WI38 (cell line): ENCODE results near the gene VIM.

ENCODE experiments used
- H3K4me3 ChIP-seq: 2 replicates; pipeline ENCODE4 v1.5.1; 2011; ENCODE audit warnings: low read depth, mild to moderate bottlenecking, control low read depth, low read length
- TF ChIP-seq, protein P1 (sequence below): IDR thresholded peaks from 2 replicates; pipeline ENCODE4 v1.5.1; 2012; ENCODE audit warnings: low read depth, mild to moderate bottlenecking, control low read depth, low read length

VIM gene

DNA sequence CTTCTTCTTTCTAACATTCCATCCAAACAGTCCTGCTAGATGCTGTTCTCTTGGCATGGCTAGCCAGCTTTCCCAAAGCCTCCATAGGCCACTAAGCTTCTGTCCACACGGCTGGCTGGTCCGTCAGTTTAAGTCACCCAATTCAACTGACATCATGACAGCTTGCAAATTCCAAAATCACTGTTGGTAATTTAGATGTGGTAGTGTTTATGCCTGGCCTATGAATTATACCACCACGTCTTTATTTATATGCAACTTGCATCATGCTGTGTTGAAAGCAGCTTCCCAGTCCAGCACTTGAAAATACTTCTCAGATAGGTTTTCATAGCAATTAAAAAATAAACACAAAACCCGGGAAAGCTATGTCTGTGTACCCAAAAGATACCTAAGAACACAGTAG is 2.2 kb upstream of the VIM start:
- TF ChIP-seq, protein P1, sequence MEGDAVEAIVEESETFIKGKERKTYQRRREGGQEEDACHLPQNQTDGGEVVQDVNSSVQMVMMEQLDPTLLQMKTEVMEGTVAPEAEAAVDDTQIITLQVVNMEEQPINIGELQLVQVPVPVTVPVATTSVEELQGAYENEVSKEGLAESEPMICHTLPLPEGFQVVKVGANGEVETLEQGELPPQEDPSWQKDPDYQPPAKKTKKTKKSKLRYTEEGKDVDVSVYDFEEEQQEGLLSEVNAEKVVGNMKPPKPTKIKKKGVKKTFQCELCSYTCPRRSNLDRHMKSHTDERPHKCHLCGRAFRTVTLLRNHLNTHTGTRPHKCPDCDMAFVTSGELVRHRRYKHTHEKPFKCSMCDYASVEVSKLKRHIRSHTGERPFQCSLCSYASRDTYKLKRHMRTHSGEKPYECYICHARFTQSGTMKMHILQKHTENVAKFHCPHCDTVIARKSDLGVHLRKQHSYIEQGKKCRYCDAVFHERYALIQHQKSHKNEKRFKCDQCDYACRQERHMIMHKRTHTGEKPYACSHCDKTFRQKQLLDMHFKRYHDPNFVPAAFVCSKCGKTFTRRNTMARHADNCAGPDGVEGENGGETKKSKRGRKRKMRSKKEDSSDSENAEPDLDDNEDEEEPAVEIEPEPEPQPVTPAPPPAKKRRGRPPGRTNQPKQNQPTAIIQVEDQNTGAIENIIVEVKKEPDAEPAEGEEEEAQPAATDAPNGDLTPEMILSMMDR, result no peak

DNA sequence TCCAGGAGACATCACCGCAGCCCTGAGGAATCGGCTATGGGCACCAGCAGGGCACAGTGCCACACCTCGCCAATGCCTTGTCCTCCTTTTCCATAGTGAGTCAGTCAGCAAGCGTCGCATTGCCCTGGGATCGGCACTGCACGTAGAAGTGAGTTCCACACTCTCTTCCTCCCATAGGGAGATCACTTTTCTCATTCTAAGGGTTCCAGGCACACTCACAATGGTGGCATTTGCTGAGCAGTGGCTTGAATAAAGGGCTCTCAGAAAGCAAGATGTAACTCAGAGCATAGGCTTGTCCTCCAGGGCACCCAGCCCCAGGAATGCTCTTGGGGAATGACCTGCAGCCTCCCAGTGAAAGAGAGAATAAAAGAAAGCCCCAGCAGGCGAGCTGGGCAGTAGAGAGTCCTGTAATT is 1.1 kb upstream of the VIM start:
- peak overlapping the region; percentile 97 for H3K4me3 ChIP-seq
- TF ChIP-seq, protein P1, result no peak

More for the DNA sequence above, 2.2 kb upstream of the VIM start:
- H3K4me3 ChIP-seq, result no peak overlapping the region

DNA sequence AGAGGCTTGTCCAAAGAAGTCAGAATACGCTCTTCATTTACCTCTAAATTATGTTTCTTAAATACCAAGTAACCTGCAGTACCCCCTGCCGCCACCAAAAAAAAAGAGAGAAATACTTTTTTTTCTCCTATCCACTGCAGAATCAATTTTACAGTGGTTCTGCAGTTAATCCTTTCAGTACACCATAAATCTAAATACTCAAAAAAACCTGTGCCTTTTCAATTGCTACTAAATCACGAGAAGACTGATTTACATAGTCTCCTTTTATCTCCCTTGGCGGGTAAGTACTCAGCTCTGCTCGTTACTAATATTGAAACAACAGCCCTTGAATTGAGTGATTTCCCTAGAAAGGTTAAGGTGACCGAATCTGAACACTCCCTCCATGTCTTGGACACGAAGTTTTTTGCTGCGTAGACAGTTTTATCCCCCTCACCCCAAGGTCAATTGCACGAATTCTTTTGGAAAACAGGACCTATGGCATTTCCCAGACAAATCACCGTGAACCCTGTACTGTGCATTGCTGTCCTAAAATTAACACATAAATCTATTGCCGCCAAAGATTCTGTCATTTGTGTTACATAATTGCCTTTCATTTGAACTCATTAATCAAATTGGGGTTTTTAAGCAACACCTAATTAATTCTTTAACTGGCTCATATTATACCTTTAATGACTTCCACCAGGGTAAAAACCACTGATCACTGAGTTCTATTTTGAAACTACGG is 512 bp upstream of the VIM start:
- TF ChIP-seq, protein P1, result peak; percentile 36; the same call in 1 of the 2 replicates
- peak overlapping the region; percentile 97 for H3K4me3 ChIP-seq

DNA sequence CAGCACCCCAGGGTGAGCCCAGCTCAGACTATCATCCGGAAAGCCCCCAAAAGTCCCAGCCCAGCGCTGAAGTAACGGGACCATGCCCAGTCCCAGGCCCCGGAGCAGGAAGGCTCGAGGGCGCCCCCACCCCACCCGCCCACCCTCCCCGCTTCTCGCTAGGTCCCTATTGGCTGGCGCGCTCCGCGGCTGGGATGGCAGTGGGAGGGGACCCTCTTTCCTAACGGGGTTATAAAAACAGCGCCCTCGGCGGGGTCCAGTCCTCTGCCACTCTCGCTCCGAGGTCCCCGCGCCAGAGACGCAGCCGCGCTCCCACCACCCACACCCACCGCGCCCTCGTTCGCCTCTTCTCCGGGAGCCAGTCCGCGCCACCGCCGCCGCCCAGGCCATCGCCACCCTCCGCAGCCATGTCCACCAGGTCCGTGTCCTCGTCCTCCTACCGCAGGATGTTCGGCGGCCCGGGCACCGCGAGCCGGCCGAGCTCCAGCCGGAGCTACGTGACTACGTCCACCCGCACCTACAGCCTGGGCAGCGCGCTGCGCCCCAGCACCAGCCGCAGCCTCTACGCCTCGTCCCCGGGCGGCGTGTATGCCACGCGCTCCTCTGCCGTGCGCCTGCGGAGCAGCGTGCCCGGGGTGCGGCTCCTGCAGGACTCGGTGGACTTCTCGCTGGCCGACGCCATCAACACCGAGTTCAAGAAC is 1.1 kb downstream of the VIM start:
- TF ChIP-seq, protein P1, result no peak
- H3K4me3 ChIP-seq, result peak overlapping the region; percentile 97

DNA sequence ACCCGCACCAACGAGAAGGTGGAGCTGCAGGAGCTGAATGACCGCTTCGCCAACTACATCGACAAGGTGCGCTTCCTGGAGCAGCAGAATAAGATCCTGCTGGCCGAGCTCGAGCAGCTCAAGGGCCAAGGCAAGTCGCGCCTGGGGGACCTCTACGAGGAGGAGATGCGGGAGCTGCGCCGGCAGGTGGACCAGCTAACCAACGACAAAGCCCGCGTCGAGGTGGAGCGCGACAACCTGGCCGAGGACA is 1.6 kb downstream of the VIM start:
- TF ChIP-seq, protein P1, result no peak
- H3K4me3 ChIP-seq, result peak overlapping the region; percentile 97

DNA sequence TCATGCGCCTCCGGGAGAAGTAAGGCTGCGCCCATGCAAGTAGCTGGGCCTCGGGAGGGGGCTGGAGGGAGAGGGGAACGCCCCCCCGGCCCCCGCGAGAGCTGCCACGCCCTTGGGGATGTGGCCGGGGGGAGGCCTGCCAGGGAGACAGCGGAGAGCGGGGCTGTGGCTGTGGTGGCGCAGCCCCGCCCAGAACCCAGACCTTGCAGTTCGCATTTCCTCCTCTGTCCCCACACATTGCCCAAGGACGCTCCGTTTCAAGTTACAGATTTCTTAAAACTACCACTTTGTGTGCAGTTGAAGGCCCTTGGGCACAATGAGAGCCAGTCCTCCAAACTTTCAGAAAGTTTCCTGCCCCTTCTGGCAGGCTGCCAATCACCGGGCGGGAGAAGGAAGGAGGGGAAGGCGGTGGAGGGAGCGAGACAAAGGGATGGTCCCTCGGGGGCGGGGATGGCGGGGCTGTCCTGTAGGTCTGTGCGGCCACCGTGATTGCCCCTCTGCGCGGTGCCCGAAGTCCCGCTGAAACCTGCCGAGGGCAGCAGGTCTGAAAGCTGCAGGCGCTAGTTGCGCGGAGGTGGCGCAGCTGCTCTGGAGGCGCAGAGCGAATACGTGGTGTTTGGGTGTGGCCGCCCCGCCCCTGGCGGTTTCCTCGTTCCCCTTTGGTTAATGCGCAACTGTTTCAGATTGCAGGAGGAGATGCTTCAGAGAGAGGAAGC is 2.1 kb downstream of the VIM start:
- TF ChIP-seq, protein P1, result no peak
- H3K4me3 ChIP-seq, result peak overlapping the region; percentile 97

DNA sequence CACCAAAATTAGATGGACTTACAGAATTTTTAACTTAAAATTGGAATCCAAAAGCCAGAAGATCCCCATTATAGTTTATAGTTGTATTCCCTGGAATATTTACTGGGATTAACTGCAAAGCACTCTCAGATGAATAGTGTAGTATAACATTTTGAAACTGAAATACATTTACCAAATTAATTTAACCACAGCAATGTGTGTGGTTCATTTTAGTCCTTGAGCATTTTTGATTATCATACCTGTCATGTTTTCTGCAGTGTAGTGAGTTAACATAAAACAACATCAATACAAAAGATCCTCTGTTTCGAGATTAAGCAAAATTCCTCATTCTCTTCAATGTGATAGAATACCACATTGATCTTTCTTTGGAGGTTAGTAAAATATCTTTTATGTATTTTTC is 3.7 kb downstream of the VIM start:
- H3K4me3 ChIP-seq, result peak overlapping the region; percentile 97
- TF ChIP-seq, protein P1, result no peak
